NCI-H2171 treated with DMSO at 0.1 percent for 48 hours (cell line): ENCODE data around the gene B4GALT5.
A peak's percentile ranks its signal among the peaks of the same experiment; 100 is the strongest.
"Not testable (repeated sequence)": the region's sequence is repeated elsewhere in the genome, so short reads cannot be mapped to it uniquely, and the experiment has no call there.

Experiments used
- DNase-seq: peaks from one replicate; lab custom pipeline; 2025; lab: John Stamatoyannopoulos, UW

The B4GALT5 gene

DNA sequence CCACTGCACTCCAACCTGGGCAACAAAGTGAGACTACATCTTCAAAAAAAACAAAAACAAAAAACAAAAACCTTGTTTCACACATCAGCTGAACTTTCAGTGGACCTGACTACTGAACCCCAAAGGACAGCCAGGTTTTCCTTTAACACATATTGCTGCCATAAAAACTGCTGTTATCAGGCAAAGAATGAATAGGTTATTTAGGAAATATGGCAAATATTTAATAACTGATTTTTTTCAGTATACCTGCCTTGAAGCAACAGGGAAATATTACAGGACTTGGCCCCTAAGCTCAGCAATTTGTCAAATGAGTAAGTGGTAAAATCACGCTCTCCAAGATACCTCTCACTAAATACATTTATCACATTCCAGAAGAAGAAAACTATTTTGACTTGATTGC, 34.0 kb downstream of the B4GALT5 start:
- DNase-seq, result no peak

DNA sequence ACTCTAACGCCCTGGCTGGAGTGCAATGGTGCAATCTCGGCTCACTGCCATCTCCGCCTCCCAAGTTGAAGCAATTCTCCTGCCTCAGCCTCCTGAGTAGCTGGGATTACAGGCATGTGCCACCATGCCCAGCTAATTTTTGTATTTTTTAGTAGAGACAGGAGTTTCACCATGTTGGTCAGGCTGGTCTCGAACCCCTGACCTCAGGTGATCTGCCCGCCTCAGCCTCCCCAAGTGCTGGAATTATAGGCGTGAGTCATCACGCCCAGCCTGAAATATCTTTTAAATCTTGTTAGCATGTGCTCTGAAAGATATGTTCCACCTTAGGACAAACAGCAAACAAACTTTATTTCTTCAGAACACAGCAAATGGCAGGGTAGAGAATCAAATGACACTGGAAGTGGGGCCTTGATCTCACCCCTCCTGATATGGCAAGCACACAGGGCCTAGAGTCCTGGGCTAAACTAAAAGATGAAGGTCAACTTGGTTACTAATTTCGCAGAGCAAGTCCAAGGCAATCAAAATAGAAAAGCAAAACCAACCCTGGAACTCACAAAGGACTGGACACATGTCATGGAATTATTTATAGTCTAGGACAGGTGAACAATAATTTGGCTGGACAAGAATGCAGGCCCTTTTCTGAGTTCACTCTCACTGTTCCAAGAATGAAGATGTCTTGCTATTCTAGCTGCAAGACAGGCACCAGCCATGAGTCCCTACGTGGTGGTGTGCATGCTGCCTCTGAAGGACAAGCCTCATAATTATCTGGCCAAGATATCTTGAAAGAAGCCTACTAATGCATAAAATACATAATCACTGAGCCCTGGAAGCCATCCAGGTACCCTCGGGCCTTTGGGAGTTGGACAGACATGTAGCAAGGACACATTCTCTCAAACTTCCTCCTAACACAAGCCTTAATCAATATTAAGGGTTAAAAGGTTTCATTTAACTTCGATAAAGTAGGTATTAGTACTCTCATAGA, 35.6 kb downstream of the B4GALT5 start:
- no peak for DNase-seq

DNA sequence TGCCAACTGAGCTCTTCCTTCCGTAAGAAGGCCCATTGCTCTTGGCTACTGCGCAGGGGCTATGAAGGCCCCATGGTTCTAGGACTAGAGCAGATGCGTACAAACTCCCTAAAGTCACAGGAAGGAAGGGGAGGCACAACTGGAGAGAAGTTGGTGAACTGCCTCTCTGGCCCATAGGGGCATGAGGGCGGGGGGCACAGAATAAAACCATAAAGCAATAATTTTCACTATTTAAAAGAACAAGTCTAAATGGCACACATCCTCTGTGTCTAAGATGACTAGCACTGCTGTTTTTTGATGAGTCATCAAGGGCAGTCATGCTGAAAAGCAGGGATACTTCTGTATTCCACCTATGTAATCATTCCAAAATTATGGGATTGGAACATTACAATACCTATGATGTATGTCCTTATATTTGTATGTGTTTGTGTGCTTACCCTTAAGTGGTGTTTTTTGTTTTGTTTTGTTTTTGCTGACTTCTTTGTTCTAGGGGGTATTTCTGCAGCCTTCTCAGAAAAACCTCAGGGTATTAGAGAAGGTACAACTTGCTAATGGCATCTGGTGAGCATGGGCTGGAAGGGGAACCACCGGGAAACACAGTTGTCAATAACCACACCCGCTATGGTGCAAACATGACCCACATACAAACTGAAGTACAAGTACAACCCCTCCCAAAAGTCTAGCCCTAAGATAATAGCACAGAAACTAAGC, 36.9 kb downstream of the B4GALT5 start:
- peak; percentile 44 for DNase-seq

DNA sequence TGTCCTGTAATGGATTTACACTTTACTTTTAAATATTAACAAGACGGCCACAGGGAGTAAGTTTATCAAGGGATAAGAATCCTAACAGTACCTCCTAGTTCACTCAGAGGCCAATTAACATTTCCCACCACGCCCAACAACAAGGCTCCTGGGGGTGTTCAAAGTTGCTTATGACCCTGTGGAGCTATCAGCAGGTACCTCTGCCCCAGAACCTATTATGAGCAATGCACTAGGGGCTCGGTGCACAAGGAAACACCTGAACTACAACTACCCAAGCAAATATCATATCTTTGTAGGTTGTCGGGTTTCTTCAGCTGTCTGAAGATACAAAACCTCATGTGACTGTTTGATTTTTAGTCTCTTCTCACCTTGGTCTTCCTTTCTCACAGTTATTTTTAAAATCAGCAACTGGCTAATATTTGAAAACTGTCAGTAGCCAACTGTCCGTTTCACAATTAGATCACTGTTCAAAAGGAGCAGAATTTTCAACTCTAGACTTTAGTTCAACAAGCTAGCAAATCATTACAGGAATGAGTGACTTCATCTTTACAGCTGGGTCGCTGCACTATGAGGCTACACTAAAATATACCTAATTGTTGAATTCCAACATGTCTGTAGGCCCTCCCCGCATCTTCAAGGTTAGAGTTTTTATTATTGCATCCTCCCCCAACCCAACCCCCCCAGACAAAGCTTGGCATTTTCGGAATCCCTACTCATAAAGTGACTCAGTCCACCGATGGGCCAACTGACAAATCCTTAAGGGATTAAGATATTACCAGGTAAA, 38.1 kb downstream of the B4GALT5 start:
- DNase-seq, result no peak

DNA sequence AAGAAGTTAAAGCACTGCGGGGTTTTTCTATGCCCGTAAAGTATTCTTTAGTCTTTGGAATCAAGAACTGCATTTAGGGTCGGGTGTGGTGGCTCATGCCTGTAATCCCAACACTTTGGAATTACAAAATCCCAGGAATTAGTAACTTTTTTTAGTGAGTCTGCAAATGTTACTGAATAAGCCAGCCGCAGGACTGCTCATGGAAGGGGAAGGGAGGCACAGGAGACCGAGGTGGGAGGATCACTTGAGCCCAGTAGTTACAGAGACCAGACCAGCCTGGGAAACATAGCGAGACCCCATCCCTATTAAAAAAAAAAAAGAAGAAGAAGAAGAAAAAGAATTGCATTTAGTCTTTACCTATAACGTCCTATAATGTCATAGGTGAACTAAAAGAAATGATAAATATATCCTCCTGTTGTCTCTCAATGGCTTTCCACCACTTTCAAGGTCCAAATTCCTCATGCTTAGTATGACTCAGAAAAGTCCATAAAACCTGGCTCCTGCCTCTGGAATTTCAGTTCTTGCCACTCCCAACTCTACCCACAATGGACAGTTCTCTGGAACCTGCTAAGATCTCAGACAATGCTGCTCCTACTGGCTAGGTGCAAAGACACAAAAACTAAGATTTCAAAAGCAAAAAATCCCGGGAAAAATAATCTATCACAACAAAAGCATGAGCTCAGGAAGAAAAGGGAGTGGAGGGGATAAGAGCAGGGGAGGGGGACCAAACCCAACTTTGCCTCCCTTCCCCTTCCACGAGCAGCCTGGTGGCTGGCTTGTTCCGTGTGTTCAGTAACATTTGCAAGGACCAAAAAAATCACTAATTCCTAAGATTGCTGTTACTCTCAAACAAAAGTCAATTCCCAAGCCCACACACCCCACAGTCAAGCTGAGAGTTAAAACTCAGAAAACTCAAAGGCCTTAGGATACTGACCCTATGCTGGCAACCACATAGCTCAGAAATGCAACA, 39.0 kb downstream of the B4GALT5 start:
- DNase-seq, result no peak

DNA sequence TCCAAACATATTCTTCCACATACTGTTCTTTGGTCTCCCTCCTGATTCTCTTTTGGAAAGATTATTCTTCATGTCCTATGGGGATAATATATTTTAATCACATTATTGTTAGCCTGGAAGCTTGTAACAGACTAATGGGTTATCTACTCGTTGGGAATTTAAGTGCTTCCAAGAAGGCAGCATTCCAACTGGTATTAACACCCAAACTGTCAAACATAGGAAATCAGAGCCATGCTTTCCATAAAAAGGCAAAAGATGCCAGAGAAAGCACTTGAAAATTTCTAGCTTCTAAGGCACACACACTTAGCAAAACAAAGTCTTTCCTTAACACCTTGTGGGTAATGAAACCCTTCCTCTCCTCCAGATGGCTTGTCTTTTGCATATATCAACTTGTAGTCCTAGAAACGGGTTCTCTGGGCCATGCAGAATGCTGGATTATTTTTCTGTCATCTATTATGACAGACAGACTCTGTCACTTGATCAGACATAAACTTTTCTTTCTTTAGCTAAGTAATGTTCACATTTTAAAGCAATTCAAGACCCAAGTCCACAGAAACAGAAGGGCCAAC, 41.5 kb downstream of the B4GALT5 start:
- peak; percentile 64 for DNase-seq

DNA sequence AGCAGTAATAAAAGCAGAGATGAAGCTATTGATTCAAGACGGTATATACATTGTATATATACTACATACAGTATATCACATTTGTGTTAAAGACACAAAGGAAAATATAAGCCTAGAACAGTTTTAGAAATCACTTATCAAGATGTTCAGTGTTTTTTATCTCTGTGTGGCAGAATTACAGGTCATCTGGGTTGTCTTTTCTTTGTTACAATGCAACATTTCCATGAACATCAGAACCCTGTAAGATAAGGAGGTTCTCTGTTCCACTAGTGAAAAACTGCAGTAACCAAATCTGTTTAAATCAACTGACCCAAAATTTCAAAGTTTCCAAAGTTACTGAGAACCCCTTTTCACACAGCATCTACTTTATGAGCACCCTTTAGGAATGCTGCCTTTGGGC, 42.2 kb downstream of the B4GALT5 start:
- DNase-seq, result no peak

DNA sequence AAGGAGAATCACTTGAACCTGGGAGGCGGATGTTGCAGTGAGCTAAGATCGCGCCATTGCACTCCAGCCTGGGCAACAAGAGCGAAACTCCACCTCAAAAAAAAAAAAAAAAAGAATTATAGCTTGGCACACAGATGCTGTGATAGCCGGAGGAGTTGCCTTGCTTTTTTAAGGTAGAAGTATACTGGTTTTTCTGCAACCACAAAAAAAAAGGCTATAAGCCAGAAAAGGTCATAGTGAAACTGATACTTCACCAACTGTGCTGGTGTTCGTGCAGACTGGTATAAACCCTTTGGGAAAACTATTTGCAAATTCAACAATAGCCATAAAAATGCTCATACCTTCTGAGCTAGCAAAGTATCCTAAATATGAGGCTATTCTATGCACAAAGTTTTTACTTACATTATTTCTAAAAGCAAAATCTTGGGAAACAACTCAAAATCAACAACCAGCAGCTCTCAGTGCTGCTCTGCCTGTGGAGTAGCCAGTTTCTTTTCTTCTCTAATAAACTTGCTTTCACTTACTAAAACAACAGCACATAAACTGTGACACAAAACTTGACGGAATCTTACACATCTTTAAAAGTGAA, 44.0 kb downstream of the B4GALT5 start:
- peak; percentile 54 for DNase-seq

DNA sequence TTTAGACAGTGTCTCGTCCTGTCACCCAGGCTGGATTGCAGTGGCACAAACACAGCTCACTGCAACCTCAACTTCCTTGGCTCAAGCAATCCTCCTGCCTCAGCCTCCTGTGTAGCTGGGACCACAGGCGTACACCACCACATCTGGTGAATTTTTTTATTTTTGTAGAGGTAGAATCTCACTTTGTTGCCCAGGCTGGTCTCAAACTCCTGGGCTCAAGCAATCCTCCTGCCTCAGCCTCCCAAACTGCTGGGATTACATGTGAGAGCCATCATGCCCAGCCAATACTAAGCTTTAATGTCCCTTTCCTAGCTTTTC, 44.8 kb downstream of the B4GALT5 start:
- DNase-seq, result not testable (repeated sequence)

DNA sequence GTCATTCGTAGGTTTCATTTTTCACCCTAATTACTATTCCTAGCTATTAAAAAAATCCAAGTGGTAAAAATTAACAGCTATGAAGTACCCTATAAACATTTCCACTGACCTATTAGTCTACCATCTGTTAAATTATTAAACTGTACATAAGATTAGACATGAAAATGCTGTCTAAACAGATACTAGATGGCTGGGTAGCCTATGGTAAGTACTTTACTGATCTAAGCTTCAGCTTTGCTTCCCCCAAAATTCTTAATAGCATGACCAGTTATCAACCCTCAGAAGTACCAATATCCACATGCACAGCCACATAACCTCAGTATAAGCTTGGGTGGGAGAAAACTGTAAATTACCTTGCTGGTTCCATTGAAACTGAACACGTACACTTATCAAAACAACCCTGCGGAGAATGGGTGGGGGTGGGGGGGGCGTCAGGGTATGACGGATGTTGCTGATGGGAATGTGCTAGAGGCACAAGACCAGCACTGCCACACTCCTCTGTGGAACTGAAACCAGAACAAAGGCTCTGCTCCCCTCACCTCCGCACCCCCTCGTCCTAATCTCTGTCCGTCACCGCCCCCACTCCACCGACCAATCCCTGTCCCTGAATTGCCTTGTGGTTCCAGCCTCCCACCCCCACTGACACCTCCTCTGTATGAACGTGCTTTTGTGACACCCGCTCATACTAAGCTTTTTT, 45.3 kb downstream of the B4GALT5 start:
- DNase-seq, result no peak

DNA sequence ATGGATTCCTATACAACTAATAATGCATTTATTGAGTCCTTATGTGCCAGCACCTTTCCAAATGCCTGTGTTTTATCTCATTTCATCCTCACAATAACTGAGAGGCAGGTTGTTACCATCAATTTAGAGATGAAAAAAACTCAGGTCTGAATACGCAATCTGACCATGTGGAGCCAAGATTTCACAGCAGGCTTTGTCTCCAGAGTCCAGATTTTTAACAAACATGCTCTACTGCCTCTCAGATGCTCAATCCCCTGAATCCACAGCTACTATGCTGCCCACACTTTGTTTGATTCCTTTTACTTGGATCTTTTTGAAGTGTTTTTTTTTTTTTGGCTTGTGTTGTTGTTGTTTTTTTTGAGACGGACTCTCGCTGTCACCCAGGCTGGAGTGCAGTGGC, 46.8 kb downstream of the B4GALT5 start:
- peak; percentile 29 for DNase-seq

DNA sequence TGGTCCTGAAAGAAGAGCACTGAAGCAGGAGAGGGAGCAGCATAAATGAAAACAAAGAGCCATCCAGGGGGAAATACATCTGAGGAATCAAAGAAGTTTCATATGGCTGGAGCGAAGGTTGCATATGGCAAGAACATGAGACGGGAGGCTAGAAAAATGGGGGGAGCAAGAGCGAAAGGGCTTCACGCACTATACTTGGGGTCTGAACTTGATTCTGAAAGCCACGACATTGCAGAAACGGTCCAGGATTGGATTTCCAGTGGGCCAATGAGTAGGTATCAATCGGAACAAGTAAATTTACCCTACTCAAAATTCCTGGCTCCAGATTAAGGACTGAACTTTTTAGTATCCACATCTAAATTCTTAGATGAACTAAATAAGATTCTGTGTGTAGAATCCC, 47.9 kb downstream of the B4GALT5 start:
- no peak for DNase-seq

DNA sequence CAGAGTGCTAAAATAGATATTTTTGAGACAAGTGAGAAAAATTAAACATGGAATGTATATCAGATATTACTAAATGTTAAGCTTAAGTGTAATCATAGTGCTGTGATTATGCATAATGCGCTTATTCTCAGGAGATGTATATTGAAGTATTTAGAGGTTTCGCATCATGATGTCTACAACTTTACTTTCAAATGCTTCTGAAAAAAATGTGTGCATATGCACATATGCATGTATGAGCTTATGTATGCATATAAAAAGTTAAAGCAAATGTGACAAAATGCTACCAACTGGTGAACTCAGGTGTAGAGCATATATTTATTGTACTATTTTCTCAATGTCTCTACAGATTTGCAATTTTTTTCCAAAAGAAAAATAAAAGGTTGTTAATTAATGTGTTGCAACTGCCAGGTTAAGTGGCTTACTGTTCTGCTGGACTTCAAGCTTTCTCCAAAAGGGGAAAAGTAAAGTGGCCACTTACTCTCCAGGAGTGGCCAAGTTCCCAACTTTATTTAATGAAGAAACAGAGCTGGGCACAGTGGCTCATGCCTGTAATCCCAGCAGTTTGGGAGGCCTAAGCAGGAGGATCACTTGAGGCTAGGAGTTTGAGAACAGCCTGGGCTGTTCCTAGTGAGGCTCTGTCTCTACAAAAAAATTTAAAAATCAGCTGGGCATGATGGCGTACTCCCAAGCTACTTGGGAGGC, 48.9 kb downstream of the B4GALT5 start:
- DNase-seq, result no peak

DNA sequence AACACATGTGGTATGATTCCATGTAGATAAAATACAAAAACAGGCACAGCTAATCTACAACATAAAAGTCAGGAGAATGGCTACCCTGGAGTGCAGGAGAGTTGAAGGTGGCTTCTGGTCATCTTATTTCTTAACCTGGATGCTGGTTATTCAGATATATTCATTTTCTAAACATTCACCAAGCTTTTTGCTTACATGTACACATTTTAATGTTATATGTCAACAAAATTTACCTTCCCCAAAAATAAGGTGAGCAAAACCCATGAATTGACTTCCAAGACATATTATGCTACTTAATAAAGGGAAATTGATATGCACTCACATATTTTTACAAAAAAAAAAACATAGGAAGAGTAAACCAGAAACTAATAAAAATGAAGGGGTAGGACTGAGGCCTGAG, 50.6 kb downstream of the B4GALT5 start:
- no peak for DNase-seq

DNA sequence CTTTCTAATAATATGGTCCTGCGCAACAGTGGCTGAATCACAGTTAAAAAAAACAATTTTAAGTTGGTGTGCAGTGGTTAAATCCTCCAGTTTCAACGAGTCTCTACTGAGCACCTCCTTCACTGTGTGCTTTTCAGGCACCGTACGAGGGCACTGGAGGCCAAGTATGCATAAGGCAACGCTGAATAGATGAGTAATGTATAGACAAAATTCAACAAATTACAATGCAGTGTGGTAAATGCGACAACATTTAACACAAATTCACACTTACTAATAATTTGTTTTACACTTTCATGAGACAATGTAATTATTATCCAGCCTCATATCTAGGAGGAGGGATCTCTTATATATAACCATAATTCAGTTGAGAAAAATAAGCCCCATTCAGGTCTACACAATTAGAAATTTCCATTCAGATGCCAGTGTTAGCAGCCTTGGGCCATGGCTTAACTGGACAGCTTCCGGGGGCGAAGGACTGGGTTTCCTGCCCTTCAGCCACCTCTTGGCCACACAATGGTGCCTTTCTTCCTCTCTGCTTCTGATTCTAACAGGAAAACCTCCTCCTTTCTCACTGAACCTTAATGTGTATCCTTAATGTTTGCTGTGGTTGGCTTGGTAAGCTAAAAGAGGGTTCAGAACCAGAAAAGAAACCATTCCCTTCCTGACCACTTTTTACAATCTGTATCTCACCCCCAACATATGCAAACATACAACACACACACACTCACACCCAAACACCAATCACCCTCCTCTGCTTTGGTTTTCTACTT, 51.9 kb downstream of the B4GALT5 start:
- DNase-seq, result no peak

DNA sequence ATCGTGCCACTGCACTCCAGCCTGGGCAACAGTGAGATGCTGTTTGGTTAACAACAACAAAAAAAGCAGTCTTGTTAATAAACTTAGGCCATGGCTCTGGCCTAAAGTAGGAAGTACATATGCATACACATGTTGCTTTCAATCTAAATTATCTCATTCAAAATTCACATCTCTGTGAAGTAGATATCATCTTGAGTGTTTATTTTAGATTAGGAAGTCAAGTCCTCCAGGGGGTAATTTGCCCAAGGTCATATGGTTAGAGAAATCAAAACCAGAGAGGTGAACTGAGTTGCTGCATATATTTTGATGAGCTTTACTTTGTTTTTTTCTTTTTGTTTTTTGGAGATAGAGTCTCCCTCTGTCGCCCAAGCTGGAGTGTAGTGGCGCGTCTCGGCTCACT, 52.8 kb downstream of the B4GALT5 start:
- DNase-seq, result no peak

DNA sequence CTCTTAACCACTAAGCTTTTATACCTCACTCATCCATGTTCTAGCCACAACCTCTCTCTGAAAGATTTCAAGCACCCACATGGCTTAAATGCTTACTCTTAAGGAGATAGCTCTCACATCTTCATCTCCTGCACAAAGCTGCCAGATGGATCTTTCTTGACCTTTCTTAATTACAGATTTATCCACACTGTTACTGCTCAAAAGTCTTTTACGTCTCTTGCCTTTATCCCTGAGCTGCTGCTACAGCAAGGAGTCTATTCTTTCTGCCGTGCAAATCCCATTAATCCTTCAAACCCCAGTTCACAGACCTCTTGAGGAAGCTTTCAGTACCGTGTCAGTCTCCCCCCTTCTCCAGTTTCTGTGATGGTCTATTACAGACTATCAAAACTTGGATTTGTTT, 54.6 kb downstream of the B4GALT5 start:
- no peak for DNase-seq

DNA sequence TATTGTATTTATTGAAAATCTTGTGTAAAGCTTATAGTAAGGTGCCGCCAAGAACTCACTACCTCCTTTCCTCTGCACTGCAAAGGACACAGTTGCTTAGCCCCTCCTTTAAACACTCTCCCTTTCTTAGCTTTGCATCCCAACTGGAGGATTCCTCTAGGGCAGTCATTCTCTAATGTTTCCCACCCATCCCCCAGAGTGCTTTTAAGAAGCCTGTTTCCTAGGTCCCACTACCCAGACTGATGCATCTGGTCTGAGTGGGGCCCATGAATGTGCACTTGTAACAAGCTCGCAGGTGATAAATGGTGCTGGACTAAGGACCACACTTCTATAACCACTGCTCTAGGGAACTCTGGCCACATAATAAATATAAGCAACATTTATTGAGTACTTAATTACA, 55.2 kb downstream of the B4GALT5 start:
- no peak for DNase-seq
